Heart left ventricle (tissue), 13 donors: ENCODE data around the gene SEC22B.
"Not testable (repeated sequence)": the region's sequence is repeated elsewhere in the genome, so short reads cannot be mapped to it uniquely, and the experiment has no call there.

Experiments used
- POLR2A ChIP-seq, 2 donors: fragments of 450-650 bp; IDR thresholded peaks; one replicate each; pipeline ENCODE4 v1.6.1; 2017; ENCODE audit warnings: antibody characterized with exemption in 2 of 2, mild to moderate bottlenecking in 2 of 2, moderate library complexity in 2 of 2
- TF ChIP-seq, protein P1 (sequence below), 12 donors: fragments of 200-600 bp; sonication (generic) in 4 of 12; IDR thresholded peaks; one replicate each; pipeline versions ENCODE4 v1.5.0 to v1.8.0; 2018 to 2022; ENCODE audit warnings: antibody characterized with exemption in 12 of 12, mild to moderate bottlenecking in 5 of 12
- donor health status: ischemic (EF 13 %, LVEDD 7.1; RV severe dilation, severe dysfunction).
- donor health status: DM: no; HTN: yes; CAD: no.
- donor health status: DM: no; HTN: no; CAD: no.
- donor health status: ischemic (EF 25% LVEDD 6.9; RV normal size, moderate dysfunction).
- donor health status: ischemic (EF 25% LVEDD 5.7; RV mildly dilated, moderate dysfunction).
- donor health status: ischemic (EF 35%, LVEDD 5.7; RV mildly dilated, moderate dysfunction).
- donor health status: nonischemic (EF 11% LVEDD 7.7; RV severe dilation, severe dysfunction).
- donor health status: DM: yes; HTN: yes; CAD: no.
- donor health status: PGD.
- donor health status: ischemic (EF 29% LVEDD 5.4; RV normal size, mild dysfunction).
- donor health status: nonischemic (EF 23%, LVEDD 6.1; RV moderate dilation, normal function).

DNA sequence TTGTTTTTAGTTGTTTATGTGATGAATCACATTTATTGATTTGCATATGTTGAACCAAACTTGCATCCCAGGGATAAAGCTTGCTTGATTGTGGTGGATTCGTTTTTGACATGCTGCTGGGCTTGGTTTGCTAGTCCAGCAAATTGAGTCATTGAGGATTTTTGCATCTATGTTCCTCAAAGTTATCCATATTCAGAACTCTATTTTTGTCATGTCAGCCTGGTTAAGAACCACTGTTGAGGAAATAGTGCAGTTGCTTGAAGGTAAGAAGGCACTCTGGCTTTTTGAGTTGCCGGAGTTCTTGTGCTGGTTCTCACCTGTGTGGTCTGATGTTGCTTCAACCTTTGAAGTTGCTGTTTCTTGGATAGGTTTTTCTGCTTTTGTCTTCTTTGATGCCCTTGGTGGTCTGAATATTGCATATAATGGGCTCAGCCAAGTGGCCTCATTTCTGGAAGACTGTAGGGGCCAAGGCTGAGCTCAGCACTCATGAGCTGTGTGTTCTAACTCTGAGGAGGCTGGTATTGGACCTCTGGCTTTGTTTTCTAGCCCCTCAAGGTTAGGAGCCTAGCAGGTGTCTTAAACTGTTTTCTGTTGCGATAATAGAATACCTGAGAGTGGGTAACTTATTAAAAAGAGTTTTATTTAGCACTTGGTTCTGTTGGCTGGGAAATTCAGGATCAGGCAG lies 26.0 kb downstream of the SEC22B start:
- TF ChIP-seq, protein P1, sequence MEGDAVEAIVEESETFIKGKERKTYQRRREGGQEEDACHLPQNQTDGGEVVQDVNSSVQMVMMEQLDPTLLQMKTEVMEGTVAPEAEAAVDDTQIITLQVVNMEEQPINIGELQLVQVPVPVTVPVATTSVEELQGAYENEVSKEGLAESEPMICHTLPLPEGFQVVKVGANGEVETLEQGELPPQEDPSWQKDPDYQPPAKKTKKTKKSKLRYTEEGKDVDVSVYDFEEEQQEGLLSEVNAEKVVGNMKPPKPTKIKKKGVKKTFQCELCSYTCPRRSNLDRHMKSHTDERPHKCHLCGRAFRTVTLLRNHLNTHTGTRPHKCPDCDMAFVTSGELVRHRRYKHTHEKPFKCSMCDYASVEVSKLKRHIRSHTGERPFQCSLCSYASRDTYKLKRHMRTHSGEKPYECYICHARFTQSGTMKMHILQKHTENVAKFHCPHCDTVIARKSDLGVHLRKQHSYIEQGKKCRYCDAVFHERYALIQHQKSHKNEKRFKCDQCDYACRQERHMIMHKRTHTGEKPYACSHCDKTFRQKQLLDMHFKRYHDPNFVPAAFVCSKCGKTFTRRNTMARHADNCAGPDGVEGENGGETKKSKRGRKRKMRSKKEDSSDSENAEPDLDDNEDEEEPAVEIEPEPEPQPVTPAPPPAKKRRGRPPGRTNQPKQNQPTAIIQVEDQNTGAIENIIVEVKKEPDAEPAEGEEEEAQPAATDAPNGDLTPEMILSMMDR (IDR thresholded peaks at IDR 0.05) = not testable (repeated sequence)
- not testable (repeated sequence) for TF ChIP-seq POLR2A (IDR thresholded peaks at IDR 0.05)
